ENCODE results near the gene TSSK6.

Gene TSSK6

GRCh38 chr19:19505669-19506326, 9.6 kb downstream of the TSSK6 start:
- no peak for DNase-seq (ENCODE audit: low read depth in 2 of 2)

- no peak for DNase-seq (ENCODE audit: low read depth in 2 of 2)
Observed at GRCh38 chr19:19504754-19505668, 10.3 kb downstream of the TSSK6 start.

GRCh38 chr19:19502808-19503602, 12.3 kb downstream of the TSSK6 start:
- DNase-seq (ENCODE audit: low read depth in 2 of 2), result no peak

- DNase-seq (ENCODE audit: low read depth in 2 of 2), result no peak
Observed at GRCh38 chr19:19502281-19502680, 13.1 kb downstream of the TSSK6 start.

GRCh38 chr19:19501798-19502197, 13.6 kb downstream of the TSSK6 start:
- DNase-seq (ENCODE audit: low read depth in 2 of 2), result no peak

GRCh38 chr19:19500975-19501644, 14.2 kb downstream of the TSSK6 start:
- no peak for DNase-seq (ENCODE audit: low read depth in 2 of 2)

GRCh38 chr19:19499272-19499995, 15.9 kb downstream of the TSSK6 start:
- DNase-seq (ENCODE audit: low read depth in 2 of 2), result no peak

GRCh38 chr19:19498255-19498991, 16.9 kb downstream of the TSSK6 start:
- DNase-seq (ENCODE audit: low read depth in 2 of 2), result no peak

GRCh38 chr19:19495614-19496603, 19.4 kb downstream of the TSSK6 start:
- no peak for DNase-seq (ENCODE audit: low read depth in 2 of 2)

- no peak for DNase-seq (ENCODE audit: low read depth in 2 of 2)
Observed at GRCh38 chr19:19493841-19494546, 21.4 kb downstream of the TSSK6 start.

GRCh38 chr19:19492026-19492610, 23.2 kb downstream of the TSSK6 start:
- no peak for DNase-seq (ENCODE audit: low read depth in 2 of 2)

GRCh38 chr19:19491321-19492025, 23.9 kb downstream of the TSSK6 start:
- DNase-seq (ENCODE audit: low read depth in 2 of 2), result no peak

- peak; percentile 66 to 70 for DNase-seq (ENCODE audit: low read depth in 2 of 2)
Observed at GRCh38 chr19:19490214-19490968, 25.0 kb downstream of the TSSK6 start.

GRCh38 chr19:19489804-19490204, 25.5 kb downstream of the TSSK6 start:
- no peak for DNase-seq (ENCODE audit: low read depth in 2 of 2)

GRCh38 chr19:19488875-19489690, 26.3 kb downstream of the TSSK6 start:
- peak; percentile 64 to 69 for DNase-seq (ENCODE audit: low read depth in 2 of 2)
